Lower leg skin (tissue), 4 donors: ENCODE results near the gene XPC. TPM values are rescaled to one million over a fixed set of nuclear protein-coding genes. Genes with fewer than 3 reads are reported as not detected.
A peak's percentile ranks its signal among the peaks of the same experiment; 100 is the strongest.

ENCODE experiments used
- DNase-seq, 2 donors: peaks; one replicate each; pipeline ENCODE4 v3.0.0-alpha.2; 2019; ENCODE audit warnings: low spot score in 2 of 2
- H3K4me3 ChIP-seq: fragments of 200-600 bp; sonication (generic); 2 replicates; pipeline ENCODE4 v1.5.1; 2017; ENCODE audit warnings: mild to moderate bottlenecking, low read depth; ENCODE audit not compliant: poor library complexity, severe bottlenecking
- POLR2A ChIP-seq, 2 donors: fragments of 450-650 bp; IDR thresholded peaks; one replicate each; pipeline ENCODE4 v1.6.1; 2016 to 2017; ENCODE audit warnings: antibody characterized with exemption in 2 of 2, mild to moderate bottlenecking in 1 of 2, moderate library complexity in 1 of 2
- WGBS, 2 donors: methylation state at CpG; one replicate each; pipeline ENCODE4 v1.1.5; 2018; 5-methylcytosine and 5-hydroxymethylcytosine counted together
- intact Hi-C: fragments of 100-400 bp; cut with DNase I; formaldehyde crosslinking; loops from one replicate; pipeline ENCODE4 v1.15.0; 2023; ENCODE audit warnings: low total_unique reads
- total RNA-seq, 4 donors: library from RNA; depleted of rRNA; stranded (reverse); fragments of >200 nt; gene quantifications; one replicate each; pipeline ENCODE4 v1.1.0, GENCODE V29; 2016
- TF ChIP-seq, protein P1 (sequence below), 3 donors: fragments of 450-650 bp; IDR thresholded peaks; one replicate each; pipeline ENCODE4 v1.5.1; 2016; ENCODE audit warnings: antibody characterized with exemption in 3 of 3, mild to moderate bottlenecking in 3 of 3, moderate library complexity in 2 of 3

The XPC gene
- total RNA-seq, 4 donors from 2014 or later = 50.6 to 110 (median 76.2) TPM

DNA sequence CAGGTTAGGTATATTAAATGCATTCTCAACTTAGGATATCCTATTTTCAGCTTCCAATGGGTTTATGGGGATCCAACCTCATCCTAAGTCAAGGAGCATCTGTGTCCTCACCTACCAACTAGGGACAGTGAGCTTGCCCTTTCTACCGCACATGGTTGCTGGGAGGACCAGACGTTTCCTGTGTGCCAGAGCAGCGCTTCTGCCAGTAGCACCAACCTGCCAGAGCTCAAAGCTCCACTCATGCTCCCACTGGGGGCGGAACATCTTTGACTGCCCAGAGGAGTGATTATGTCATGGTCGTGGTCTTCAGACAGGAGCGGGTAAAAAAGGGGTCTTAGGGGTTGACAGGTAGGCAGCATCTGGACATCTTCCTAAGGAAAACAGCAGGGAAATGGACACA is 24.7 kb downstream of the XPC start:
- WGBS, 2 donors = 87 to 97% methylated on average over 5 to 6 of the region's 6 CpGs
- TF ChIP-seq, protein P1, sequence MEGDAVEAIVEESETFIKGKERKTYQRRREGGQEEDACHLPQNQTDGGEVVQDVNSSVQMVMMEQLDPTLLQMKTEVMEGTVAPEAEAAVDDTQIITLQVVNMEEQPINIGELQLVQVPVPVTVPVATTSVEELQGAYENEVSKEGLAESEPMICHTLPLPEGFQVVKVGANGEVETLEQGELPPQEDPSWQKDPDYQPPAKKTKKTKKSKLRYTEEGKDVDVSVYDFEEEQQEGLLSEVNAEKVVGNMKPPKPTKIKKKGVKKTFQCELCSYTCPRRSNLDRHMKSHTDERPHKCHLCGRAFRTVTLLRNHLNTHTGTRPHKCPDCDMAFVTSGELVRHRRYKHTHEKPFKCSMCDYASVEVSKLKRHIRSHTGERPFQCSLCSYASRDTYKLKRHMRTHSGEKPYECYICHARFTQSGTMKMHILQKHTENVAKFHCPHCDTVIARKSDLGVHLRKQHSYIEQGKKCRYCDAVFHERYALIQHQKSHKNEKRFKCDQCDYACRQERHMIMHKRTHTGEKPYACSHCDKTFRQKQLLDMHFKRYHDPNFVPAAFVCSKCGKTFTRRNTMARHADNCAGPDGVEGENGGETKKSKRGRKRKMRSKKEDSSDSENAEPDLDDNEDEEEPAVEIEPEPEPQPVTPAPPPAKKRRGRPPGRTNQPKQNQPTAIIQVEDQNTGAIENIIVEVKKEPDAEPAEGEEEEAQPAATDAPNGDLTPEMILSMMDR (IDR thresholded peaks at IDR 0.05) = no peak
- TF ChIP-seq POLR2A (IDR thresholded peaks at IDR 0.05) = no peak

DNA sequence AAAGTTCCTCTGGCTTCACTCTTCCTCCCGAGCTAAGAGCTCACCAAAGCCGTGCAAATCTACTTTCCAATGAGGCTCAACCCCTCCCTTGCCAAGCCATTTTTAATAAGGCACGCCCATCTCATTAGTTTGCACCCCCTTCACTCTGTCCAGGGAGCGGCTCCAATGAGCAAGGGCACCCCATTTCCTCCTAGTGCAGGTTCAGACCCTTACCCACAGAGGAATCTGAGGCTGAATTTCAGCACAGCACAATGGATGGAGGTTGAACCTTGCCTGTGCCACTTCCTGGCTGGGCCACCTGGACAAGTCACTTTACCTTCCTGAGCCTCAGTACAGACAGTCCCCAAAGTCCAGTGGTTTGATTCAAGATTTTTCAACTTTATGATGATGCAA is 25.4 kb downstream of the XPC start:
- 60 to 68% methylated on average over 4 of the region's 4 CpGs for WGBS, 2 donors
- TF ChIP-seq POLR2A (IDR thresholded peaks at IDR 0.05) = no peak
- TF ChIP-seq, protein P1 (IDR thresholded peaks at IDR 0.05) = no peak
- intact Hi-C loops = no loop called here
- no peak for DNase-seq
- no peak overlapping the region for H3K4me3 ChIP-seq

More for the DNA sequence above, 24.7 kb downstream of the XPC start:
- no peak for DNase-seq
- no peak overlapping the region for H3K4me3 ChIP-seq
- intact Hi-C loops = no loop called here

DNA sequence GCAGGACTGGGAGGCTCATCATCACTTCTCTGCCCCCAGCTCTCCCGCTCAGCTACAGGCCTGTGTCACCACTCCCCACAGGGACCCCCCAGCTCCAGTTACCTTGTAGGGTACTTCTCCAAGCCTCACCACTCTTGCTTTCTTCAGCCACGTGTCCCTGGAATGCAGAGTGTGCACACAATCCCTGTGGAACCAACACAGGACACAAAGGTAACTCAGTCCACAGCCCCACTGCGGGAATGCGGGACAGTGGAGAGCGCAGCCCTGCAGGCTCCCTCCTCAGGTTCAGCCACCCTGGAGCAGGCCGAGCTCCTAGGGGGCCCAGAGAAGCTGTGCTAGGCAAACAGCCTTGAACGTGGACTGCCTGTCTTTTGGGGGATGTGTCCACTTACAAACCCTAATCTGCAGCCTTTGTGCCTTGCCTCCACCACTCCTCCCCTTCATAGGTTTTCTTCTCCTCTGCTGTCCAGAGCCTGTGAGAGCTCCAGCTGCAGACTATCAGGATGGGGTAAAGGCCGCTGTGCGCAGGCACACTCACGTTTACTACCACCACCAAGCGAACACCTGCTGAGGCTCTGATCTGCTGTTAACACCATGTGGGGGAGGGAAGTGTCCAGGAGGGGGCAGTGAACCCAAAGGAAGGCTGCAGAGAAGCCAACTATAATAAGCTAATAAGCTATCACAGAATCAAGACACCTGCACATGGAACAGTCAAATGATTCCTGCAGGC is 26.0 kb downstream of the XPC start:
- 89 to 91% methylated on average over 11 of the region's 11 CpGs for WGBS, 2 donors
- no peak for DNase-seq
- no peak overlapping the region for H3K4me3 ChIP-seq
- TF ChIP-seq, protein P1 (IDR thresholded peaks at IDR 0.05) = no peak
- no peak for TF ChIP-seq POLR2A (IDR thresholded peaks at IDR 0.05)
- intact Hi-C loops = no loop called here

DNA sequence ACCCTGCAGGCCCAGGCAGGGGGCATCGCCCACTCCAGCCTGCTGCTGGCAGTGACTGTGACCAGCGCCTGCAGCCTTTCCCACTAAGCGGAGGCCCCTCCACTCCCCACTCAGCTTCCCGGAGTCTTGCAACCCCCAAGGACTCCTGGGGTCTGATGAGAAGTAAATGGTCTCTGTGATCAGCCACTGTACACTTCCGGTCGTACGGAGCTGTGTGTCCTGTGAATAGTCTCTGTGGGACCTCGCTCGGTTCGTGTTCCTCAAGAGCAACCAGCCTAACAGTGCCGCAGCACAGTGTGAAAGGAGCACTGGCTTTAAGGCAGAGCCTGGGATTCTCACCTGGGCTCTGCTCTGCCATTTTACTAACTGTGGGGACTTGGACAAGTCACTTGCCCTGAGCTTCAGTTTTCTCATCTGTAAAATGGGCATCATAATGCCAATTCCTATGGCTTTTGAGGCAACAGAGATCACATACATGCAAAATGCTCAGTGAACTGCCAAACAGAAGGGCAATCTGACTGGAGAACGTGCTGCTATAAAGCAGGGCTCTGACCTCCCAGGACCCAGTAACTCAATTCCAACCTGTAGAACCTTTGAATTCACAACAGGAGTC is 26.8 kb downstream of the XPC start:
- 83 to 84% methylated on average over 11 to 12 of the region's 12 CpGs for WGBS, 2 donors
- no peak for TF ChIP-seq POLR2A (IDR thresholded peaks at IDR 0.05)
- TF ChIP-seq, protein P1 (IDR thresholded peaks at IDR 0.05) = no peak

DNA sequence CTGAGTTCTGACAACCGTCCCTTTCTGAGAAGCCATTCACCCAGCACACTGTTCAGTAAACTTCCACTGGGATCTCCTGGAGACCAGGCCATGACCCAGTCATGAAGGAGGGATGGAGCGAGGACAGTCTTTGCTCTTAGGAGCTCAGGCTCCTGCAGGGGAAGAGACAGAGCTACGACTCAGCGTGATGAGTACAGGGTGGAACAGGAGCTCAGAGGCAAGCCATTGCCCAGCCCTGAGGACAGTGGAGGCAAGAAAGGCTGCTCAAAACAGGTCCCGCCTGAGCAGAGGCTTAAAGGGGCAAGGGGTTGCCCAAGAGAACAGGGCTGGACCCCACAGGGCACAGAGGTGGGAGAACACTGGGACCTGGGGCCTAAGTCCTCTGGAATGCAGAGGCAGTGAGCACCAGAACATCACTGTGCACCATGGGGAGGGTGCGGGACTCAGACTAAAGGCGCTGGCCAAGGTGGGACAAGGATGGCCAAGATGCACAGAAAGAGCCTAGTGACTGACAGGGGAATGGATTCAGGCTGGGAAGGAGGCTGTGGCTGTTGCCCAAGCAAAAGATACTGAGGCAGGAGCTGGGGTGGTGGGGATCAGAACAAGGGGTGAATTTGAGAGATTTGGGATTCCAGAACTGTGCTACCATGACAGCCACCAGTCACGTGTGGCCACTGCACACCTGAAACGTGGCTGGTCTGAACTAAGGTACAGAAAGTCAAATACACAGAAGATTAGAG is 27.7 kb downstream of the XPC start:
- intact Hi-C loops = no loop called here
- peak in 1 of 2 donors; percentile 8 for DNase-seq
- H3K4me3 ChIP-seq = no peak overlapping the region
- WGBS, 2 donors = 94 to 95% methylated on average over 9 of the region's 9 CpGs
- TF ChIP-seq, protein P1 (IDR thresholded peaks at IDR 0.05) = no peak
- TF ChIP-seq POLR2A (IDR thresholded peaks at IDR 0.05) = no peak

More for the DNA sequence above, 26.8 kb downstream of the XPC start:
- intact Hi-C loops = no loop called here
- no peak for DNase-seq
- H3K4me3 ChIP-seq = no peak overlapping the region
